ENCODE data around the gene PIWIL1.
A peak's percentile ranks its signal among the peaks of the same experiment; 100 is the strongest.

Gene PIWIL1

DNA sequence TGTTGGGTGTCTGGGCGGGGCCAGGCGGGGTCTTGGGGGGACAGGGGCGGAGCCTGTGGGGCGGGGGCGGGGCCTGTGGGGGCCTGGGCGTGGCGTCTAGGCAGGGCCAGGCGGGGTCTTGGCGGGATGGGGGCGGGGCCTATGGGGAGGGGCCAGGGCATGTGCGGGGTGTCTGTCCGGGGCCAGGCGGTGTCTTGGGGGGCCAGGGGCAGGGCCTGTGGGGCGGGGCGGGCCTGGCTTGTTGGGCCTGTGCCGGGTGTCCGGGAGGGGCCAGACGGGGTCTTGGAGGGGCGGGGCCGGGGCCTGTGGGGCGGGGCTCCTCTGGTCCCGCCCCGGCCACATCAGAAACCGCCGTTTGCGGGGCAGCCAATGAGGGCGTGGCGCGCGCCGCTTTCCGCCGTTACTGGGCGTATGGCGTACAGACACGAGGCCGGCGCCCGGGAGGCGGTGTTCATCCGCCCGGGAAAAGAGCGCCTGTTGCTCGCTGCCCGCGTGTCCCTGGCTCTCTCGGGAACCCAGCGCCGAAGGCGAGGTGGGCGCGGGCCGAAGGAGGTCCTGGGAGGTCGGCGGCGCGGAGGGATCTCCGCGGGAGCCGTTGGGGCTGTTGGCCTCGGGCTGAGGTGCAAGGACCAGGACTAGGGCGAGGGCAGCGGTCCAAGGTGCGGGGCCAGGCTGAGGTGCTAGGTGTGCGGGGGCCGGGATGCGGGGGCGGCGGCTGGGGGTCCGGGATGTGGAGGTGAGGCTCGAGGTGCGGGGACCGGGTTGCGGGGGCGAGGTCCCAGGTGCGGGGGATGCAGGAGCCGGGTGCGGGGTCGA lies at the start of gene PIWIL1:
TSS of gene PIWIL1 (plus strand) at position 400 of the 816 bp plus-strand sequence. CDS start 4,705 bp downstream, outside the sequence.
- DNase-seq = no peak

- no peak for DNase-seq
Measured at GRCh38 chr12:130288206-130288605, 49.5 kb upstream of the PIWIL1 start.

GRCh38 chr12:130288691-130289090 lies 49.0 kb upstream of the PIWIL1 start:
- DNase-seq = peak; percentile 3

DNA sequence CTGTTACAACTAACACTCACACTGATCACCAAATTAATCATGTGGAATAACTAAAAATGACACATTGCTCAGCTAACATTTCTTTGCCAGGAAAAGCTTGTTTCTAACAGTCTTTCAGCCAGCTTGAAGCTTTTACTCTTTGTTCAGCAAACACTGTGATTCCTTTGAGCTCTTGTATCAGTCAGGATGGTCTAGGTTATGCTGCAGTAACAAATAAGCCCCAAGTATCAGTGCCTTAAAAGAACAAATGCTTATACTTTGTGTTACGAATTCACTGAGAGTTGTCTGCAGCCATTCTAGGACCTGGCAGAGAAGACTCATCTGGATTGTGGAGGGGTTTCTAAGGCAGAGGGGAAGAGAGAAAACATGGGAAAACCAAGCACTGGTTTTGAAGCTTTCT lies 47.6 kb upstream of the PIWIL1 start:
- DNase-seq = no peak

- no peak for DNase-seq
Measured at GRCh38 chr12:130298322-130299021, 39.2 kb upstream of the PIWIL1 start.

DNA sequence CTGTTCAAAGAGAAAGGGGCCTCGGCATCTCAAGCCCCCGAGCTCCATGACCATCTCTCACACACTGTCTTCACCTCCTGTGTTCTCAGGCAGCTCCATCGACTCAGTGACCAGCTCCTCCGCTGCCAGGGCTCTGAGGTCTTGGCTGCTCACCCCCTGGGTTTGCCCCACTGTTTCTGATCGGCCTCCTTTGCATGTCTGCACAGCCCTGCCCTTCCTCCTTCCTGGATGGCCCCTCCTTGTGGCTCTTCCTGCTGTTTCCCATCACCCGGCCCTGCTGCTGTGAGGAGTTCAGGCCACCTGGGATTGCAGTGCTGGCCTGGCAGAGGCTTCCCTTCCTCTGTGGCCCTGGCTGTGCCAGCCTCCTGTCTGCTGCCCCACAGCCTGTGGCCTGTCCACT lies 38.1 kb upstream of the PIWIL1 start:
- DNase-seq = no peak

GRCh38 chr12:130300090-130300489 lies 37.6 kb upstream of the PIWIL1 start:
- DNase-seq = no peak

GRCh38 chr12:130300737-130301535 lies 36.8 kb upstream of the PIWIL1 start:
- no peak for DNase-seq

DNA sequence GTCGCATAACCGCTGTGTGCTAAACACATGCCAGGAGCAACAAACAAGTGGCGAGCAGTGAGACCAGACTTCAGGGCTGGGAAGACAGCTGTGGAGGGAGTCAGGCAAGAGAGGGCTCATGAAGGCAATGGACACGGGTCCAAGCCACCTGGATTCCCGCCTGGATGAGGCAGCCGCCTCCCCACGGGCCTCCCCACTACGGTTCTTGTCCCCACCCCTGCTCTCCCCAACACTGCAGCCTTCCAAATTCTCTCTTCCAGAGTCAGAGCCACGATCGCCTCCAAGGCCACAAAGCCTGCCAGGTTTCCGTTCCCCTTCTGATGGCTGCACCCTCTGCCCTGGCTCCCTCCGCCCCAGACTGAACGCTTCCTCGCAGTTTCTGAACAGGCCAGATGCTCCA lies 36.1 kb upstream of the PIWIL1 start:
- no peak for DNase-seq

DNA sequence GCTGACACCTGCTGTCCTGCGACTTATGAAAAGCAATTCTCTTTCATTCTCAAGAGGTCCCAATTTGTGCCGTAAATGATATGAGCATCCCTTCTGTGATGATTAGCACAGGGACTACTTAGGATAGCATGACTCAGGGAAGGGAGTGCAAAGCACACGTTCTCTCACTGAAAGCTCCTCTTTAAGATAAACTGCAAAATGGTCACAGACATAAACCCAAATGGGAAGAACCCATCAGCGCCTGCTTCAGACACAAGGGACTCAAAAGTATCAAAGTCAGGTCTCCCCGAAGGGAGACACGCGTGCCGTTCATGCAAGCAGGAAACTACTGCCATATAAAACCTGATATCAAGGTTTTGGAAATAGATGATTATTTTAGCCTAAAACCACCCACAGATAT lies 33.9 kb upstream of the PIWIL1 start:
- no peak for DNase-seq

GRCh38 chr12:130307859-130308258 lies 29.8 kb upstream of the PIWIL1 start:
- DNase-seq = no peak

GRCh38 chr12:130308393-130308792 lies 29.3 kb upstream of the PIWIL1 start:
- DNase-seq = no peak

DNA sequence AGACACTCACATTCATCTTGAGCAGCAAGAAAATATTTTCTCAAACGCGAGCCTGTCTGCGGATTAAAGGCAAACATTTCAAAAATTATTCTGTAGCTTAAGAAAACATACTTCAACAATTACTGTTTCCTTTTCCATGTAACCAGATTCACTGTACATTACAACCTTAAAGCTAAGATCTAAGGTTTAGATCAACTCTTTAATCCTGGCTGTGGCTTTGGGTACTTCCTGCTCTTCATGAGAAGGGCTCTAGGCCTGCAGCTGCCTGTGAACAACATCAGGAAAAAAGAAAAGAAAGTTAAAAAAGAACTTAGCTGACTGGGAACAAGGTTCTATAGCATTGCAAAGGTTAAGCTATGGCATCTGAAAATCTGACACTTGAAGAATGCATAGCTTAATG lies 21.4 kb upstream of the PIWIL1 start:
- no peak for DNase-seq

DNA sequence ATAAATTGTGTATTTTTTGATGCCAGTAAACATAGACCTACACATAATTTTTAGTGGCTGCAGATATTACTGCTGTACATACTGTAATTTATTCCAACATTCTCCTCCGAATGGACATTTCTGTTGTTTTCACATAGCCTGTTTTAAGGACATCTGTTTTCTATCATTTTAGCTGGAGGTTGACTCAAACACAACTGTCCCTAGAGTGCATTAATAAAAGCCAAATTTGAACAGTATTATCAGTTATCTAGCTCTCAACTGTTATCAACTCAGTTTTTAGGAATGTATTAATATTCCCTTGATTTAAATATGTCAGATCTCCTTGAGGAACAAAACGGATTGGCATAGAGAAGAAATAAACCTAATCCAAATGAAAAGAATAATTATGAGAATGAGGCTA lies 17.2 kb upstream of the PIWIL1 start:
- DNase-seq = no peak

DNA sequence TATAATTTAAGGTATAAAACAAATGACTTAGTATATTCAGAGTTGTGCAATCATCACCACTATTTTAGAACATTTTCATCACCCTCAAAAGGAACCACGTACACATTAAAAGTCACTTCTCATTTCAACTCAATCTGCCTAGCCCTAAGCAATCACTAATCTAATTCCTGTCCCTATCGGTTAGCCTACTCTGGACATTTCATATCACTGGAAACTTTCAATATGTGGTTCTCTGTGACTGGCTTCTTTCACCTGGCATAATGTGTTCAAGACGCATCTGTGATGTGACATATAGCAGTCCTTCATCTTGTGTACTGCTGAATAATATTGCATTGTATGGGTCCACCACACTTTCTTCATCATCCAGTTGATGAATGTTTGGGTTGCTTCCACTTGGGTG lies 15.4 kb upstream of the PIWIL1 start:
- DNase-seq = no peak

- no peak for DNase-seq
Measured at GRCh38 chr12:130330685-130331084, 7.0 kb upstream of the PIWIL1 start.

GRCh38 chr12:130331146-130331545 lies 6.5 kb upstream of the PIWIL1 start:
- no peak for DNase-seq

DNA sequence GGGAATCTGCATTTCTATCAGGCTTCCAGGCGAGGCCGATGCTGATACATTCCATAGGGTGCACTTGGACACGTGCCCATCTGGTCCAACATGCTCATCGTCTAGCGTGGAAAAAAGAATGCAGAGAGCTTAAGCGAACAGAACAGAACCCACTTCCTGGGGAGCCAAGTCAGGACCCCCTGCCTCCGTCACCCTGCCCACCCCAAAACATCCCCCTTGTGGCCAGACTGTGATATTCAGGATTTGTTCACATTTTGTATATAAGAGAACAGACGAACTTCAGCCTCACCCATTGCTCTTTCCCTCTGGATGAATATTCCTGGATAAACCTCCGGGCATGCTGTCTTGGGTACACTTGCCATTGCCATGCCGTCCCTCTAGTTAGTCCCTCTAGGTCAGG lies 4.3 kb upstream of the PIWIL1 start:
- DNase-seq = no peak

GRCh38 chr12:130334399-130334798 lies 3.3 kb upstream of the PIWIL1 start:
- DNase-seq = no peak

GRCh38 chr12:130334937-130335336 lies 2.8 kb upstream of the PIWIL1 start:
- DNase-seq = no peak

DNA sequence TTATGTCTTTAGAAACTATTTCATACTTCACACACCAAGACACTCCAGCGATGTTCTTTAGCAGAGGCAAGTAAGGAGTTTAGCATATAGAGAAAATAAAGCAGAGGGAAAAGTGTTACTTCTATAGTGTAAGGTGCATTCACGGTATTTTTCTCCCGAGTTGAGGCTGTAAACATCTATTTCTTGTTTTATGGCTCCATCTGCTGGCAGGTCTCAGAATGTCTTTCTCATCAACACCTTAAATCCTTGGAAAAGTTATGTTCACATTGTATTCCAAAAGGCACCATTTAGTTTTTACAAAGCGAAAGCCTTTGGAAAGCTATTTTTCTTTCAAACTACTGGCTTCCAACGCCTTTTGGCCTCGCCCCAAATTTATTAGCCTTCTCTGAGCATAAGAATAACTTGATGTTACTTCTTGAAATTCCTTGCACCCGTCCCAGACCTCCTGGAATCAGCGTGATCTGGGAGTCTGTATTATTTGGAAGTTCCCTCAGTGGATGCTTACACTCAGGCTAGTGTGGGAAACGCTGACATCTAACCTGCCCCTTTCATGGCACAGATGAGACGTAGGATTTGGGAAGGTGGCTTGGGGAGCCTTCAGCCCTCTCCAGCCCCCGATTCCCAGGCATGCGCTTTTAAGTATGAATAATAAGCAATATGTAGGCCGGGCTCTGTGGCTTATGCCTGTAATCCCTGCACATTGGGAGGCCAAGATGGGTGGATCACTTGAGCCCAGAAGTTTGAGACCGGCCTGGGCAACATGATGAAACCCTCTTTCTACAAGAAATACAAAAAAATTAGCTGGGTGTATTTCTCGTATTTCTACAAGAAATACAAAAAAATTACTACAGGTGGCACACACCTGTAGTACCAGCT lies 1.9 kb upstream of the PIWIL1 start:
- peak; percentile 19 for DNase-seq

DNA sequence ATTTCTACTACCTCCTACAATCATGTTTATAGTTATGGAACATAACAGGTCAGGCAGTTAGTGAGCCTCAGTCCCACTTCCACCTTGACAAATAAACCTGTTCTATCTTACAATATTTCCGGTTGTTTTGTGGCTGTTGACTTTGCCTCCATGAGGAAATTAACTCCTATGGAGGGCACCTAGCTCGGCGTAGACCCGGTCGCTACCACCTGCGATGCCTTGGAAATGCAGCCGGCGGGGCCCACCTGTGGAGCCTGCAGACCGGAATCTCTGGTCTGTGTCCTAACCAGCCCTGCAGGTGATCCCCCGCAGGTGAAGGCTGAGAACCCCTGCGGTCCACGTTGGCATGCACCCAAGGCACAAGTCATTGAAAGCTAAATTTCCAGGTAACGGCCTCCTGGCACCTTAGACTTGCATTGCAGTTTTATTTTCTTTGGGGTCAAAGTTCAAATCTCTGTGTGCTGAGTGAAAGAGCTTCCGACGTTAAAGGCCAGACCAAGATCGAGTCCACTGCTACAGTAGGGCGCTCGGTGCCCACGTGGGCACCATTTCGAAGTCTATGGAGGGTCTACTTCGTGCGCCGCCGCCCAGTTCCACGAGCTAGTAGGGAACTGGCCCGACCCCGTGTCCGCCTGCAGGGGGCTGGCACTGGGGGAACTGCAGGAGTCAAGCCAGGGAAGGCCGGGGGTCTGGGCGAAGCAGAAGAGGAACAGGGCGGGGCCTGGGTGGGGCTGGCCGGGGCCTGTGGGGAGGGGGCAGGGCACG lies 782 bp upstream of the PIWIL1 start:
- no peak for DNase-seq

All from NCI-H2171 (cell line).